H1 (cell line): Measurements from ENCODE around the gene XYLB. TPM values are rescaled to one million over a fixed set of nuclear protein-coding genes. Genes with fewer than 3 reads are reported as not detected.

Source experiments
- ASH2L ChIP-seq: fragments of 200-600, 300-600 bp; sonication (generic); IDR thresholded peaks from one replicate; pipeline ENCODE4 v1.7.1; 2017; ENCODE audit warnings: low read length
- BRCA1 ChIP-seq: IDR thresholded peaks from 2 replicates; pipeline ENCODE4 v1.6.1; 2012; ENCODE audit warnings: low read depth, low read length, improper control_type of control experiment
- CHD2 ChIP-seq: IDR thresholded peaks from 2 replicates; pipeline ENCODE4 v1.6.1; 2012; ENCODE audit warnings: low read length, improper control_type of control experiment
- CREB1 ChIP-seq: IDR thresholded peaks from 2 replicates; pipeline ENCODE4 v1.6.1; 2012; ENCODE audit warnings: inconsistent platforms
- E2F6 ChIP-seq: IDR thresholded peaks from 2 replicates; pipeline ENCODE4 v1.6.1; 2012; ENCODE audit warnings: inconsistent platforms
- EGR1 ChIP-seq: IDR thresholded peaks from 2 replicates; pipeline ENCODE4 v1.6.1; 2011; ENCODE audit warnings: low read depth, low read length, borderline replicate concordance
- EP300 ChIP-seq, 2 experiments: IDR thresholded peaks; 1 replicate in 1 of 2; 2 replicates in 1 of 2; pipeline ENCODE4 v1.6.1; 2011 to 2012; ENCODE audit warnings: low read depth in 2 of 2, low read length in 2 of 2, mild to moderate bottlenecking in 2 of 2, borderline replicate concordance in 1 of 2, inconsistent platforms in 1 of 2, moderate library complexity in 1 of 2
- EZH2 ChIP-seq: fragments of 200-600 bp; sonication (generic); IDR thresholded peaks from 2 replicates; pipeline ENCODE4 v1.7.1; 2012; ENCODE audit warnings: low read depth, mild to moderate bottlenecking, moderate library complexity, low read length, inconsistent platforms; ENCODE audit not compliant: severe bottlenecking
- JUN ChIP-seq: IDR thresholded peaks from 2 replicates; pipeline ENCODE4 v1.6.1; 2011; ENCODE audit warnings: low read depth, mild to moderate bottlenecking, improper control_type of control experiment, low read length
- KDM4A ChIP-seq: IDR thresholded peaks from one replicate; pipeline ENCODE4 v1.7.1; 2012; ENCODE audit warnings: low read depth, mild to moderate bottlenecking, moderate library complexity, low read length, inconsistent platforms; ENCODE audit not compliant: severe bottlenecking
- MAFK ChIP-seq: IDR thresholded peaks from 2 replicates; pipeline ENCODE4 v1.6.1; 2012; ENCODE audit warnings: low read depth, mild to moderate bottlenecking, improper control_type of control experiment, low read length
- NANOG ChIP-seq: IDR thresholded peaks from 2 replicates; pipeline ENCODE4 v1.6.1; 2011; ENCODE audit warnings: low read length, low read depth, mild to moderate bottlenecking, inconsistent platforms; ENCODE audit not compliant: insufficient read depth, poor library complexity, severe bottlenecking
- POLR2A ChIP-seq, 2 experiments: IDR thresholded peaks; 1 replicate in 1 of 2; 2 replicates in 1 of 2; pipeline ENCODE4 v1.6.1; 2011; ENCODE audit warnings: low read depth in 2 of 2, low read length in 2 of 2, mild to moderate bottlenecking in 2 of 2; ENCODE audit errors: control extremely low read depth in 1 of 2
- RAD21 ChIP-seq, 2 experiments: IDR thresholded peaks in 1 of 2; conservative IDR thresholded peaks in 1 of 2; 2 replicates each; pipeline ENCODE4 v1.6.1; 2011; ENCODE audit warnings: low read depth in 2 of 2, low read length in 2 of 2, improper control_type of control experiment in 1 of 2, inconsistent platforms in 1 of 2, mild to moderate bottlenecking in 1 of 2, moderate library complexity in 1 of 2
- RXRA ChIP-seq: IDR thresholded peaks from 2 replicates; pipeline ENCODE4 v1.6.1; 2011; ENCODE audit warnings: low read depth, mild to moderate bottlenecking, low read length, moderate library complexity; ENCODE audit not compliant: insufficient read depth
- SP4 ChIP-seq: IDR thresholded peaks from 2 replicates; pipeline ENCODE4 v1.6.1; 2012; ENCODE audit warnings: low read length, inconsistent platforms
- SRF ChIP-seq: IDR thresholded peaks from 2 replicates; pipeline ENCODE4 v1.6.1; 2011; ENCODE audit warnings: mild to moderate bottlenecking, low read depth, low read length, moderate library complexity
- TAF1 ChIP-seq: IDR thresholded peaks from 2 replicates; pipeline ENCODE4 v1.6.1; 2011; ENCODE audit warnings: mild to moderate bottlenecking, low read depth, low read length
- TAF7 ChIP-seq: optimal IDR thresholded peaks from 2 replicates; pipeline ENCODE3; 2011; ENCODE audit warnings: low read depth, mild to moderate bottlenecking, inconsistent platforms, low read length, moderate library complexity, borderline replicate concordance
- TCF12 ChIP-seq: IDR thresholded peaks from 2 replicates; pipeline ENCODE4 v1.6.1; 2011; ENCODE audit warnings: low read depth, mild to moderate bottlenecking, low read length
- polyA plus RNA-seq, 7 experiments: library from polyadenylated mRNA; depleted of rRNA in 3 of 7; stranded (reverse) in 5 of 7; unstranded in 2 of 7; fragments of >200 nt in 5 of 7; fragments of 200-250 nt in 2 of 7; gene quantifications; 1 replicate in 5 of 7; 2 replicates in 1 of 7; 4 replicates in 1 of 7; pipeline versions ENCODE4 v1.2.1 to v1.2.3, GENCODE V29; 2011 to 2013; ENCODE audit warnings: missing spikeins in 2 of 7, mixed read lengths in 2 of 7
- total RNA-seq: library from RNA; stranded (reverse); fragmentation: NEBNext Ultra II Directional; extraction: Animal tissue kit (Norgen Biotek cat#: 25700); gene quantifications from 2 replicates; pipeline ENCODE4 v1.2.1, GENCODE V29; 2021
- TF ChIP-seq, protein P1 (sequence below): IDR thresholded peaks from 2 replicates; pipeline ENCODE4 v1.6.1; 2012; ENCODE audit warnings: low read length, inconsistent platforms

XYLB gene
- total and polyA plus RNA-seq, 2 of the 8 experiments (the other 6 are each of a cell fraction or from before 2014, with no cell fraction given): 1.7 to 5.5 TPM

- TF ChIP-seq ASH2L (peak; percentile 49), RAD21 (IDR thresholded peaks at IDR 0.05 in 1 of 2, conservative IDR thresholded peaks at IDR 0.05 in 1 of 2; ENCODE audit: low read depth in 2 of 2, low read length in 2 of 2) (peak; percentile 59 to 64), SRF (no peak), JUN (no peak), KDM4A (peak; percentile 98), TAF7 (no peak), RXRA (no peak), TAF1 (no peak; the same call in 1 of the 2 replicates), EZH2 (peak; percentile 40), E2F6 (peak; percentile 85), POLR2A (IDR thresholded peaks at IDR 0.05; ENCODE audit: control extremely low read depth in 1 of 2, low read depth in 2 of 2, low read length in 2 of 2) (0 out of 3 replicates have a peak, but pooled peaks of 1 of the 2 experiments have one; percentile 26), SP4 (no peak), TCF12 (no peak), BRCA1 (no peak), EGR1 (no peak), EP300 (IDR thresholded peaks at IDR 0.05; ENCODE audit: borderline replicate concordance in 1 of 2, low read depth in 2 of 2, low read length in 2 of 2) (no peak), CREB1 (peak; percentile 66; the same call in 1 of the 2 replicates), CHD2 (no peak), MAFK (no peak), NANOG (no peak)
- TF ChIP-seq, protein P1, sequence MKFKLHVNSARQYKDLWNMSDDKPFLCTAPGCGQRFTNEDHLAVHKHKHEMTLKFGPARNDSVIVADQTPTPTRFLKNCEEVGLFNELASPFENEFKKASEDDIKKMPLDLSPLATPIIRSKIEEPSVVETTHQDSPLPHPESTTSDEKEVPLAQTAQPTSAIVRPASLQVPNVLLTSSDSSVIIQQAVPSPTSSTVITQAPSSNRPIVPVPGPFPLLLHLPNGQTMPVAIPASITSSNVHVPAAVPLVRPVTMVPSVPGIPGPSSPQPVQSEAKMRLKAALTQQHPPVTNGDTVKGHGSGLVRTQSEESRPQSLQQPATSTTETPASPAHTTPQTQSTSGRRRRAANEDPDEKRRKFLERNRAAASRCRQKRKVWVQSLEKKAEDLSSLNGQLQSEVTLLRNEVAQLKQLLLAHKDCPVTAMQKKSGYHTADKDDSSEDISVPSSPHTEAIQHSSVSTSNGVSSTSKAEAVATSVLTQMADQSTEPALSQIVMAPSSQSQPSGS: no peak
These were observed at the start of gene XYLB (continued) for GRCh38 chr3:38346587-38347410.
